ENCODE measurements around the gene FTO.
A peak's percentile ranks its signal among the peaks of the same experiment; 100 is the strongest.

FTO gene

DNA sequence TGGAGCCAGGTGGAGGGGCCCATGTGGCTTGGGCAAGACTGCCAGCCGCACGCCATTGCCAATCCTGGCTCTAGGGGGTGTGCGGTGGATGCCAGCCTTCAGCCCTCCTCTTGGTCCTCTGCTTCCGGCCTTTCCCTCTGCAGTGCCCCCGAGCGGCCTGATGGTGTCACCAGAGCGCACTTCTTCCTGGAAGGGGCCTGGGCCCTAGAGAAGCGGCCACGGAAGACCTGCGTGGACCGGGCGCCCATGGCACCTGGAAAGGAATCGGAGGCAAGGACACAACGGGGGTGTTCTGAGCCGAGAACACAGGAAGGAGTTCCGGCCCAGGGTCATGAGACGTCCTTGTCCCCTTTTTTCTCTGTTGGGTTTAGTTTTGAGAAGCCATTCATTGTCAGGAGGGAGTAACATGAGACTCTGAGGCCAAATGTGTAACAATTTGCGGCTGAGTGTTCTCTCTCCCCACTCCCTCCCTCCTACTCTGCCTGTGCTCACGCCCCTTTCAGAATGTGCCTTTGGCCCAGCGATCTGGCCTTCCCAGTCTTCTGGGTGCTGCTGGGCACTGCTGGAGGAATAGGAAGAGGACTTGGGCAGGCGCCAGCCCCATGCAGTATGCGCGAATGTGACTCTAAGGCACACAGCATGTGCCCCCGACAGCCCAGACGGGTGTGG, 489.8 kb downstream of the FTO start:
- DNase-seq = peak; percentile 10 to 39

DNA sequence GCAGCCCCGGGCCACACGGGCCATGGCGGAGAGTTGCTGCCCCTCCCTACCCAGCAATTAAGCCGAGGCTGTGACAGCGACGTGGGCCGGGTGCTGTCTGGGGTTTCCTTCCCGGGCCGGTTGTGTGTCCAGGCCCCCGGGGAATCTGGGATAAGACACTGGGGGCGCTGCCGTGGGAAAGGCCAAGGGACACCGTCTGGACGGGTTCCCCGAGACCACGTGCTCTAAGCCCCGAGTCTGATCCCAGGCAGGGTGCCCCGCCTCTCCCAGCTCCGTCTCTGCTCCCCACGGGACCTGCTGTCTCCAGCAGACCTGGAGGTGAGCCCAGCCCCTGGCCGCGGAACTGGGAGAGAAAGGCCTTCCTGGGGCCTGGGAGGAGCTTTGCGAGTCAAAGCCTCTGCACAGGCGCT, 490.4 kb downstream of the FTO start:
- DNase-seq = no peak

DNA sequence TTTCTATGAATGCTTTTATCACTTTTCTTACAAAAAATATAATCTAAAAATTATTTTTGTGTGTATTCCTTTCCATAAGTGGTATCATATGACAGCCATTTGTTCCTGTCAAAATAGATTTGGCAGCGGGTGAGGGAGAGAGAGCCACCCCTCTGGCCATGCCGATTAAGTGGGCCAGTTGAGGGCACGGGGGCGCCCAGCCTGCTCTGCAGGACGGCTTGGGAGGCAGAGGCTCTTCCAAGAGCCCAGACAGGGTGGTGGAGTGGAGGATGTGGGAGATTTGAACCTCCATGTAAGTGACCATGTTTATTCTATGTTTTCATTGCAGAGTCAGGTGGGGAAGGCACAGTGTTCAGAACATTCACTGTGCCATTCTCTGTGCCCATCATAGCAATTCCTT, 493.8 kb downstream of the FTO start:
- DNase-seq = no peak

DNA sequence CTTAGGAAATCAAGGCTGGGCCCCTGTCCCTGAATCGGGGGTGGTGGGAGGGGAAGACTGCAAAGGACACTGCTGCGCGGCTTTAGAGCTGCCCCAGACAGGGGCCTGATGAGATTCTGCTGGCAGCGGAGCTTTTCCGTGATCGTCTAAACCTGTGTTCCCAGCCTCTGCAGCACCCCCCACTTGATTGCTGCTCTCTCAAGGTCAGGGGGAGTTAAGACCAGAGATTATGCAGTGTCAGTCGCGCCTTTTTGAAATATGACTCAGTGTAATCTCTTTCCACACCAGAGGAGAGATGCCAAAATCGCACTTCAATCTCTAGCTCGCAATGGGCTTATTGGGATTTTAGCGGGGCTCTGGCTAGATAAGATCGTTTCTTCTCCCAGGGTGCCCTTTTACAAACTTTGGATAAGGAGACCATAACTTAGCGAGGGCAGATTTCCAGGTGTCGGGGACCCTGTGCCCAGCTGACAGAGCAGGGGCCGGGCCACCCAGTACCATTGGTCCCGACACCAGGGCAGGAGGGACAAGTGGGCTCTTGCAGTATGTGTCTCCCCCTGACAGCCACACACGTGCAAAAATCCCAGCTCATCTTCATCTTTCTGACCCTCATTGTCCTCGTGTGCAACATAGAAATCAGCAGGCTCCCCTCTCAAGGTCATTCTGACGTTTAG, 495.7 kb downstream of the FTO start:
- no peak for DNase-seq

DNA sequence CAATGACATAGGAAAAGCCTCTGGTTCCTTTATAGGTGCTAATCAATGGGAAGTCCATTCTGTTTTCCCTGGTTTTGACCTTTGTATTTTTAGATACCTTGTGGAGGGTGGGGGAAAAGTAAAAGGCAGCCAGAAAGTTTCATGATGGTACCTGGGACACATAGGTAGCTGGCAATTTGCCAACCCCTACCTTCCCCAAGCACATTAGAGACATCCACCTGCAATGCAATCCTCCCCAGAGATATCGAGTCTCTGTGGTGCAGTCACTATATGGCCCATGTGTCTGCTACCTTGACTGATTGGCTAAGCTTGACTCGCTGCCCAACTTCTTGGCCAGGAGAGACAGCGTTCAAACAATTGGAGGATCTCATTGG, 496.2 kb downstream of the FTO start:
- DNase-seq = no peak

DNA sequence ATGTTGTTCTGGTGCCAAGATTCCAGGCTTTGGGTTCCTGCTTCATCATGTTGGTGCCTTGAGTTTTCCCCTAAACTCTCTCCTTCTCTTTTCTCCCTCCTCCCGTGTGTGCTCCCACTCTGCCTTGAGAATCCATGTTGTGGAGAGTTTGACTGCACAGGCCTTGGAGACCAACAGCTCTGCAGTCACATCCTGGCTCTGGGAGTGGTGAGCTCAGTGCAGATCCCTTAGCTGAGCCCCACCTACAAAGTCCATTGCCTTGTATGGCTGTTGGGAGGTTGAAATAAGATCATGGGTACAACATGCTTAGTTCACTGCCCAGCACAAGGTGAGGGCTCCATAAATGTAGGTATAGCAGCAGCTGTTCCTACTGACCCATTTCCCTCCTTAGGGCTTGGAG, 496.8 kb downstream of the FTO start:
- no peak for DNase-seq

DNA sequence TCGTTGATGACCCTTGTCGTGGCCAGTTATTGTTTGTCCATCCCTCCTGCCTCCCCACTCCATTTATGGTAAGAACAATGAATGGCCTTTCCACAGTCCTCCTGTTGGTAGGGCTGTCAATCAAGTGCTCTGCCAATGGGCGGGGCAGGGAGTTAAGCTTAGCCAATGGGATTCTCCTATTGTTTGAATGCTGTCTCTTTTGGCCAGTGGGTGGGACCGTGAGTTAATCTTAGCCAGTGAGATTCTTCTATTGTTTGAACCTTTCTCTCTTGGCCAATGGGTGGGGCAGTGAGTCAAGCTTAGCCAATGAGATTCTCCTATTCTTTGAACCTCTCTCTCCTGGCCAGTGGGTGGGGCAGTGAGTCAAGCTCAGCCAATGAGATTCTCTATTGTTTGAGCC, 497.2 kb downstream of the FTO start:
- no peak for DNase-seq
